ENCODE measurements around the gene DDX53.

Gene DDX53

GRCh38 chrX:23052324-23052723 lies 52.6 kb downstream of the DDX53 start:
- DNase-seq = no peak
